ENCODE results near the gene PMIS2.

DNA sequence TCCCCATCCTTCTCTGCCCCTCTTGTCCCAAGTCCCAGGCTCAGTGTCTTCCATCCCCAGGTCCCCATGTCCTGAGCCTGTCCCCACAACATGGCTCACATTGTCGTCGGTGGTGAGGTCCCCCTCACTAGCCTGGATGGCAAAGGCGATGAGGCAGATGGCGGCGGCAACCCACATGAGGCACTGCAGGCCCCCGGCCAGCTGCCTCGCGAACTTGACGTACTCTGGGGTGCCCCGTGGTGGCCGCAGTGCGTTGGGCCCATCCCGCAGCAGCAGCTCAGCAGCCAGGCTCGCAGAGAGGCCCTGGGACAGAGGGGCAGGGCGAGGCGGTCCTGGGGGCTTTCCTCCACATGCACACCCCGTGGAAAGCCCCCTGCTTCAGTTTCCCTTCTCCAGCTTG lies 23.6 kb upstream of the PMIS2 start:
- TF ChIP-seq CTCF (IDR thresholded peaks at IDR 0.05), result no peak
- TF ChIP-seq POLR2AphosphoS5 (IDR thresholded peaks at IDR 0.05), result no peak
- no peak for TF ChIP-seq POLR2A (IDR thresholded peaks at IDR 0.05)
- no peak for TF ChIP-seq EP300 (IDR thresholded peaks at IDR 0.05)
